Measurements from ENCODE around the gene COL8A1. TPM values are rescaled to one million over a fixed set of nuclear protein-coding genes. Genes with fewer than 3 reads are reported as not detected.

The COL8A1 gene
- total RNA-seq, 1 donor from 2014 or later, result 23.1 TPM

DNA sequence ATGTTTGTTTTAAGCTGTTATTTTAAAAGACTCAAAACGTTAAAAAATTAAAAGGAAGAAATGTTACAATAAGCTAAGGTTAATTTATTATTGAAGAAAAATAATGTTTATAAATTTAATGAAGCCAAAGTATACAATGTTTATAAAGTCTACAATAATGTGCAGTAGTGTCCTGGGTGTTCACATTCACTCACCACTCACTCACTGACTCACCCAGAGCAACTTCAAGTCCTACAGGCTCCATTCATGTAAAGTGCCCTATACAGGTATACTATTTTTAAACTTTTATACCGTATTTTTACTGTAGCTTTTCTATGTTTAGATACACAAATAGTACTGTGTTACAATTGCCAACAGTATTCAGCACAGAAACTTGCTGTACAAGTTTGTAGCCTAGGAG is 55.2 kb downstream of the COL8A1 start:
- Histone ChIP-seq H3K27me3 (no peaks in the 10 kb centered on the region), H3K4me1 (no peaks in the 10 kb centered on the region), H3K9me3 (no peaks in the 10 kb centered on the region), H3K4me3 (no peak overlapping the region), H3K36me3 (no peaks in the 10 kb centered on the region), H3K27ac (no peak overlapping the region)
- intact Hi-C loops (cut with DNase I), result no loop called here
- DNase-seq (ENCODE audit: extremely low spot score in 2 of 2), result no peak
- TF ChIP-seq, protein P1, sequence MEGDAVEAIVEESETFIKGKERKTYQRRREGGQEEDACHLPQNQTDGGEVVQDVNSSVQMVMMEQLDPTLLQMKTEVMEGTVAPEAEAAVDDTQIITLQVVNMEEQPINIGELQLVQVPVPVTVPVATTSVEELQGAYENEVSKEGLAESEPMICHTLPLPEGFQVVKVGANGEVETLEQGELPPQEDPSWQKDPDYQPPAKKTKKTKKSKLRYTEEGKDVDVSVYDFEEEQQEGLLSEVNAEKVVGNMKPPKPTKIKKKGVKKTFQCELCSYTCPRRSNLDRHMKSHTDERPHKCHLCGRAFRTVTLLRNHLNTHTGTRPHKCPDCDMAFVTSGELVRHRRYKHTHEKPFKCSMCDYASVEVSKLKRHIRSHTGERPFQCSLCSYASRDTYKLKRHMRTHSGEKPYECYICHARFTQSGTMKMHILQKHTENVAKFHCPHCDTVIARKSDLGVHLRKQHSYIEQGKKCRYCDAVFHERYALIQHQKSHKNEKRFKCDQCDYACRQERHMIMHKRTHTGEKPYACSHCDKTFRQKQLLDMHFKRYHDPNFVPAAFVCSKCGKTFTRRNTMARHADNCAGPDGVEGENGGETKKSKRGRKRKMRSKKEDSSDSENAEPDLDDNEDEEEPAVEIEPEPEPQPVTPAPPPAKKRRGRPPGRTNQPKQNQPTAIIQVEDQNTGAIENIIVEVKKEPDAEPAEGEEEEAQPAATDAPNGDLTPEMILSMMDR (IDR thresholded peaks at IDR 0.05), result no peak
- TF ChIP-seq POLR2AphosphoS5 (IDR thresholded peaks at IDR 0.05; ENCODE audit: insufficient read depth in 1 of 2, low read depth in 1 of 2) (no peak), POLR2A (IDR thresholded peaks at IDR 0.05) (no peak)

DNA sequence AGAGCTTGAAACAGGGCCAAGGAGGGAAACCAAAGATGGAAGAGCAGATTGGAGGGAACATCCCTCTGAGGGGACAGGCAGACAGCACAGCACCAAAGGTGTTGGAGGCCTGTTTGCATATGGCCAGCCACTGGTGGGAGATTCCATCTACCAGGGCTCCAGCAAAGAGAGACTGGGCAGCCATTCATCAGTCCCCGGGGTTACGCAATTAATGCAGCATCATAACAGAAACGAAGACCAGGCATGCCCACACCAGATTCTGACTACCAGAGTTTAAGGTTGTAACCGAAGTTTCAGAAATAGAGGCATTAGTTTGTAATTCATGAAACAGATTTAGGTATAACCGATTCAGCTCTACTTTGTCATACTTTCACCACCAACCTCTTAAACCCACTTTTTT is 58.1 kb downstream of the COL8A1 start:
- TF ChIP-seq POLR2A (IDR thresholded peaks at IDR 0.05), result no peak
- TF ChIP-seq, protein P1 (IDR thresholded peaks at IDR 0.05), result no peak
- no peak for TF ChIP-seq POLR2AphosphoS5 (IDR thresholded peaks at IDR 0.05; ENCODE audit: insufficient read depth in 1 of 2, low read depth in 1 of 2)
- H3K36me3 ChIP-seq, result no peaks in the 10 kb centered on the region
- no peak overlapping the region for H3K4me3 ChIP-seq
- no peaks in the 10 kb centered on the region for H3K4me1 ChIP-seq
- H3K27ac ChIP-seq, result no peak overlapping the region
- DNase-seq (ENCODE audit: extremely low spot score in 2 of 2), result no peak
- intact Hi-C loops (cut with DNase I), result no loop called here
- no peaks in the 10 kb centered on the region for H3K27me3 ChIP-seq
- H3K9me3 ChIP-seq, result no peaks in the 10 kb centered on the region

DNA sequence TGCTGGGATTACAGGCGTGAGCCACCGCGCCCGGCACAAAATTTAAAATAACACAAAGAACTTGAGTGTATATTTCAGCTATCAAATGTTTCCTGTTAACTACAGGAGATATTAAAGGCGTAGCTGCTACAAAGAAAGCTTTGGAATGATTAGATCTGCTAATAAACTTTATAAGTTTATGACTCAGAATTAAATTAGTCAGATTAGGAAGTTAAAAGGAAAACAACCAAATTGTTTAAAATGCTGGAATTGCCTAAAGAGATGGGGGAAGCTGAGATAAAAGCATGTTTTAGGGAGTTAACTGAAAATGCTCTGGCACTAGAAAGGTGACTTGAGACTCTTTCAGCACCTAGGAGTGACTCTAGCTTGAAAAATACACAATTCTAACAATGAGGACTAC is 58.9 kb downstream of the COL8A1 start:
- Histone ChIP-seq H3K4me3 (no peak overlapping the region), H3K27ac (no peak overlapping the region), H3K27me3 (no peaks in the 10 kb centered on the region), H3K4me1 (no peaks in the 10 kb centered on the region), H3K9me3 (no peaks in the 10 kb centered on the region), H3K36me3 (no peaks in the 10 kb centered on the region)
- TF ChIP-seq, protein P1 (IDR thresholded peaks at IDR 0.05), result no peak
- TF ChIP-seq POLR2A (IDR thresholded peaks at IDR 0.05) (no peak), POLR2AphosphoS5 (IDR thresholded peaks at IDR 0.05; ENCODE audit: insufficient read depth in 1 of 2, low read depth in 1 of 2) (no peak)
- intact Hi-C loops (cut with DNase I), result no loop called here
- no peak for DNase-seq (ENCODE audit: extremely low spot score in 2 of 2)

DNA sequence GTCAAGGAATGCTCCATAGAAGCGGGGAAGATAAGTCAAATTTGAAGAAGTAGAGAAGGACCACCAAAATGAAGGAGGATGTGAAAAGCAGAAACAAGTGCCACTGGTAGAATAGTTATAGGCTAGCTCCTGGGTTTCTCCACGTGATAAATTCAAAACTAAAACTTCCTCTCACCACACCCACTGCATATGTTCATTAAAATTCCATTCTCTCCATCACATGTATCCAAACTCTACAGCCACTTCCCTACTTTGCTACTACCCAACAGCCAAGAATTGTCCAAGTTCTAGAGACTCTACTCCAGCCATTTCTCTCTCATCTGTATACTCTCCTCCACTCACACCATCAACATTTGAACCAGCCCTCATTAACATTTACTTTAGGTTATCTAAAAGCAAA is 60.5 kb downstream of the COL8A1 start:
- intact Hi-C loops (cut with DNase I), result no loop called here
- TF ChIP-seq POLR2AphosphoS5 (IDR thresholded peaks at IDR 0.05; ENCODE audit: insufficient read depth in 1 of 2, low read depth in 1 of 2) (no peak), POLR2A (IDR thresholded peaks at IDR 0.05) (no peak)
- TF ChIP-seq, protein P1 (IDR thresholded peaks at IDR 0.05), result no peak
- no peaks in the 10 kb centered on the region for H3K9me3 ChIP-seq

DNA sequence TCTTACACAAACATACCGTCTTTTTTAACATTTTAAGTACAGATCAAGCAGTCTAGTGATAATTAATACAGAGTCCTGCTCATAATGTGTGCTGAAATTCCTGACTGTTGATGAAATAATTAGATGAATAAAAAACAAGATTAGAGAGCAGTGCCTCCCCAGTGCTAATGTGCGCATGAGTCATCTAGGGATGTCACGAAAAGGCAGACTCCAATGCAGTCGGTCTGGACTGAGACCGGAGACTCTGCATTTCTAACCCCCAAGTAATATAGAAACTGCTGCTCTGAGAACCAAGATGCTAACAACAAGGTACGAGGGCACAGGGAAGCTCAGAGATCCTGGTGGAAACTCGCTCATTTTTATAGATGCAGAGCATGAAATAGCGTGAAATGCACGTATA is 61.4 kb downstream of the COL8A1 start:
- no peak overlapping the region for H3K27ac ChIP-seq
- no peaks in the 10 kb centered on the region for H3K4me1 ChIP-seq
- no peak for TF ChIP-seq POLR2A (IDR thresholded peaks at IDR 0.05)
- no peak for TF ChIP-seq POLR2AphosphoS5 (IDR thresholded peaks at IDR 0.05; ENCODE audit: insufficient read depth in 1 of 2, low read depth in 1 of 2)
- TF ChIP-seq, protein P1 (IDR thresholded peaks at IDR 0.05), result no peak
- no peaks in the 10 kb centered on the region for H3K27me3 ChIP-seq
- DNase-seq (ENCODE audit: extremely low spot score in 2 of 2), result no peak
- no peak overlapping the region for H3K4me3 ChIP-seq
- intact Hi-C loops (cut with DNase I), result no loop called here
- H3K9me3 ChIP-seq, result no peaks in the 10 kb centered on the region
- H3K36me3 ChIP-seq, result no peaks in the 10 kb centered on the region

More for the DNA sequence above, 60.5 kb downstream of the COL8A1 start:
- Histone ChIP-seq H3K27ac (no peak overlapping the region), H3K4me1 (no peaks in the 10 kb centered on the region), H3K4me3 (no peak overlapping the region), H3K27me3 (no peaks in the 10 kb centered on the region), H3K36me3 (no peaks in the 10 kb centered on the region)
- no peak for DNase-seq (ENCODE audit: extremely low spot score in 2 of 2)

All from vagina (tissue), 2 donors.